ENCODE data around the gene LATS2.

DNA sequence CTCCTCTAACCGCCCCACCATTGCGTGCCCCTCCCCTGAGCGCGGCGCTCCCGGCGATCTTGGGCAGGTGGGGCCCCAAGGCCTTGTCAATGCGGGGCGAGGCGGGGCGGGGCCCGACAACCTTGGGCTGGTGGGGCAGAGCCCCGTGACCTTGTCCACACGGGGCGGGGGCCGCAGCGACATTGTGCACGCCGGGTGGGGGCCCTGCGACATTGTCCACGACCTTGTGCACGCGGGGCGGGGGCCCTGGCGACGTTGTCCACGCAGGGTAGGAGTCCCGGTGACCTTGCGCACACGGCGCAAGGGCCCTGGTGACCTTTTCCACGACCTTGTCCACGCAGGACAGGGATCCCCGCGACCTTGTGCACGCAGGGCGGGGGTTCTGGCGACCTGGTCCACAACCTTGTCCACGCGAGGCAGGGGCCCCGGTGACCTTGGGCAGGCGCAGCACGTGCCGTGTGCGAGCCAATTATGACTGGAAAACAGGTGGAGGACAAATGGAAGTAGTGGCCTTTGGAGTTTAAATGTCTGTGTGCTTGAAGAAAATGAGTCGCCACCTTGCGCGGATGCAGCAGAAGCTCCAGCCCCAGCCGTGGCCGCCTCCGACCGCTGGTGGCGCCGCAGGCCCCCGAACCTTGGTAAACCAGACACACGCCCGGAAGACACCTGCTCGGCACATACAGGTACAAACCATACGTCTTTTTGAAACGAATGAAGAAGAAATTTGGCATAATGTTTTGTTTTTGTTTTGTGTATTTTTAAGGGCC is 62.6 kb downstream of the LATS2 start:
- TF ChIP-seq, protein P1, sequence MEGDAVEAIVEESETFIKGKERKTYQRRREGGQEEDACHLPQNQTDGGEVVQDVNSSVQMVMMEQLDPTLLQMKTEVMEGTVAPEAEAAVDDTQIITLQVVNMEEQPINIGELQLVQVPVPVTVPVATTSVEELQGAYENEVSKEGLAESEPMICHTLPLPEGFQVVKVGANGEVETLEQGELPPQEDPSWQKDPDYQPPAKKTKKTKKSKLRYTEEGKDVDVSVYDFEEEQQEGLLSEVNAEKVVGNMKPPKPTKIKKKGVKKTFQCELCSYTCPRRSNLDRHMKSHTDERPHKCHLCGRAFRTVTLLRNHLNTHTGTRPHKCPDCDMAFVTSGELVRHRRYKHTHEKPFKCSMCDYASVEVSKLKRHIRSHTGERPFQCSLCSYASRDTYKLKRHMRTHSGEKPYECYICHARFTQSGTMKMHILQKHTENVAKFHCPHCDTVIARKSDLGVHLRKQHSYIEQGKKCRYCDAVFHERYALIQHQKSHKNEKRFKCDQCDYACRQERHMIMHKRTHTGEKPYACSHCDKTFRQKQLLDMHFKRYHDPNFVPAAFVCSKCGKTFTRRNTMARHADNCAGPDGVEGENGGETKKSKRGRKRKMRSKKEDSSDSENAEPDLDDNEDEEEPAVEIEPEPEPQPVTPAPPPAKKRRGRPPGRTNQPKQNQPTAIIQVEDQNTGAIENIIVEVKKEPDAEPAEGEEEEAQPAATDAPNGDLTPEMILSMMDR (IDR thresholded peaks at IDR 0.05; ENCODE audit: borderline replicate concordance, extremely low read depth, low read length, poor library complexity, severe bottlenecking): no peak
- TF ChIP-seq EZH2 (IDR thresholded peaks at IDR 0.05; ENCODE audit: borderline replicate concordance, low read depth, low read length, severe bottlenecking): no peak

Data from DND-41 (cell line).